ENCODE results near the gene OOSP3.

DNA sequence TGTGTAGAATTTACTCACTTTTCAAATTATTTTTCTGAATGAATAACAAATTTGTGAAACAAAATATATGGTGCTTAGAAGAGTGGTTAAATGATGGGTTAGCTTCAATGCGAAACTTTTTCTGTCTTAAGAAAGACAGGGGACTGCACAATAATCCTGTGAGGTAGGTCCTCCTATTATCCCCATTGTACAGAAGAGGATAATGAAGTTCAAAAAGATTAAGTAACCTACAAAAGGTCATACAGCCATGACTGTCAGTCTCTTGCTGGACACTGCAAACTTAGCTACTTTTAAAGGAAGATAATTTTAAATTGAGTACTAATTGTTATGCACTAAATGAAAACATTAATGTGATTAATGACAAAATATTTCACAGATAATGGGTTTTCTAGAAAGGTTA, 5.0 kb downstream of the OOSP3 start:
- TF ChIP-seq, protein P1, sequence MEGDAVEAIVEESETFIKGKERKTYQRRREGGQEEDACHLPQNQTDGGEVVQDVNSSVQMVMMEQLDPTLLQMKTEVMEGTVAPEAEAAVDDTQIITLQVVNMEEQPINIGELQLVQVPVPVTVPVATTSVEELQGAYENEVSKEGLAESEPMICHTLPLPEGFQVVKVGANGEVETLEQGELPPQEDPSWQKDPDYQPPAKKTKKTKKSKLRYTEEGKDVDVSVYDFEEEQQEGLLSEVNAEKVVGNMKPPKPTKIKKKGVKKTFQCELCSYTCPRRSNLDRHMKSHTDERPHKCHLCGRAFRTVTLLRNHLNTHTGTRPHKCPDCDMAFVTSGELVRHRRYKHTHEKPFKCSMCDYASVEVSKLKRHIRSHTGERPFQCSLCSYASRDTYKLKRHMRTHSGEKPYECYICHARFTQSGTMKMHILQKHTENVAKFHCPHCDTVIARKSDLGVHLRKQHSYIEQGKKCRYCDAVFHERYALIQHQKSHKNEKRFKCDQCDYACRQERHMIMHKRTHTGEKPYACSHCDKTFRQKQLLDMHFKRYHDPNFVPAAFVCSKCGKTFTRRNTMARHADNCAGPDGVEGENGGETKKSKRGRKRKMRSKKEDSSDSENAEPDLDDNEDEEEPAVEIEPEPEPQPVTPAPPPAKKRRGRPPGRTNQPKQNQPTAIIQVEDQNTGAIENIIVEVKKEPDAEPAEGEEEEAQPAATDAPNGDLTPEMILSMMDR (IDR thresholded peaks at IDR 0.05 in 2 of 3, conservative IDR thresholded peaks at IDR 0.05 in 1 of 3; ENCODE audit: borderline replicate concordance in 1 of 3, insufficient read depth in 1 of 3, low read depth in 2 of 3, low read length in 2 of 3) = no peak
- no peak for TF ChIP-seq EZH2 (IDR thresholded peaks at IDR 0.05)
- TF ChIP-seq SIN3A (IDR thresholded peaks at IDR 0.05; ENCODE audit: low read depth) = no peak
- TF ChIP-seq RAD21 (IDR thresholded peaks at IDR 0.05; ENCODE audit: low read depth) = no peak
- TF ChIP-seq CEBPB (IDR thresholded peaks at IDR 0.05; ENCODE audit: low read depth) = no peak
- TF ChIP-seq ZNF274 (IDR thresholded peaks at IDR 0.05; ENCODE audit: low read depth, low read length) = no peak
- TF ChIP-seq, protein P2, sequence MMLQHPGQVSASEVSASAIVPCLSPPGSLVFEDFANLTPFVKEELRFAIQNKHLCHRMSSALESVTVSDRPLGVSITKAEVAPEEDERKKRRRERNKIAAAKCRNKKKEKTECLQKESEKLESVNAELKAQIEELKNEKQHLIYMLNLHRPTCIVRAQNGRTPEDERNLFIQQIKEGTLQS (IDR thresholded peaks at IDR 0.05) = no peak
- TF ChIP-seq EZH2phosphoT487 (IDR thresholded peaks at IDR 0.05; ENCODE audit: borderline replicate concordance) = no peak
- TF ChIP-seq CBX3 (IDR thresholded peaks at IDR 0.05; ENCODE audit: low read depth) = no peak
